Measurements from ENCODE around the gene NOX4.

Gene NOX4

DNA sequence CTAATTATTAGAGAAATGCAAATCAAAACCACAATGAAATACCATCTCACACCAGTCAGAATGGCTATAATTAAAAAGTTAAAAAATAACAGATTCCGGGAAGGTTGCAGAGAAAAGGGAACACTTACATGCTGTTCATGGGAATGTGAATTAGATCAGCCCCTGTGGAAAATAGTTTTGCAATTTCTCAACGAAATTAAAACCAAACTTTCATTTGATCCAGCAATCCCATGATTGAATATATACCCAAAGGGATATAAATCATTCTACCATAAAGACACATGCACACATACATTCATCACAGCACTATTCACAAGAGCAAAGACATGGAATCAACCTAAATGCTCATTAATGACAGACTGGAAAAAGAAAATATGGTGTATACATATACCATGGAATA lies 32.5 kb downstream of the NOX4 start:
- Histone ChIP-seq H3K4me3 (ENCODE audit: low read depth, low read length) (no peak overlapping the region), H3K36me3 (replicated peaks) (no peaks in the 10 kb centered on the region), H3K27me3 (replicated peaks) (no peaks in the 10 kb centered on the region), H3K27ac (no peak overlapping the region)
- in situ Hi-C loops (cut with HindIII; ENCODE audit: low pct_ligation_motif_present, low sequenced_read_pairs), result no loop called here
- no peak for DNase-seq
- TF ChIP-seq, protein P1, sequence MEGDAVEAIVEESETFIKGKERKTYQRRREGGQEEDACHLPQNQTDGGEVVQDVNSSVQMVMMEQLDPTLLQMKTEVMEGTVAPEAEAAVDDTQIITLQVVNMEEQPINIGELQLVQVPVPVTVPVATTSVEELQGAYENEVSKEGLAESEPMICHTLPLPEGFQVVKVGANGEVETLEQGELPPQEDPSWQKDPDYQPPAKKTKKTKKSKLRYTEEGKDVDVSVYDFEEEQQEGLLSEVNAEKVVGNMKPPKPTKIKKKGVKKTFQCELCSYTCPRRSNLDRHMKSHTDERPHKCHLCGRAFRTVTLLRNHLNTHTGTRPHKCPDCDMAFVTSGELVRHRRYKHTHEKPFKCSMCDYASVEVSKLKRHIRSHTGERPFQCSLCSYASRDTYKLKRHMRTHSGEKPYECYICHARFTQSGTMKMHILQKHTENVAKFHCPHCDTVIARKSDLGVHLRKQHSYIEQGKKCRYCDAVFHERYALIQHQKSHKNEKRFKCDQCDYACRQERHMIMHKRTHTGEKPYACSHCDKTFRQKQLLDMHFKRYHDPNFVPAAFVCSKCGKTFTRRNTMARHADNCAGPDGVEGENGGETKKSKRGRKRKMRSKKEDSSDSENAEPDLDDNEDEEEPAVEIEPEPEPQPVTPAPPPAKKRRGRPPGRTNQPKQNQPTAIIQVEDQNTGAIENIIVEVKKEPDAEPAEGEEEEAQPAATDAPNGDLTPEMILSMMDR (IDR thresholded peaks at IDR 0.05; ENCODE audit: low read depth, low read length, missing control alignments), result no peak

DNA sequence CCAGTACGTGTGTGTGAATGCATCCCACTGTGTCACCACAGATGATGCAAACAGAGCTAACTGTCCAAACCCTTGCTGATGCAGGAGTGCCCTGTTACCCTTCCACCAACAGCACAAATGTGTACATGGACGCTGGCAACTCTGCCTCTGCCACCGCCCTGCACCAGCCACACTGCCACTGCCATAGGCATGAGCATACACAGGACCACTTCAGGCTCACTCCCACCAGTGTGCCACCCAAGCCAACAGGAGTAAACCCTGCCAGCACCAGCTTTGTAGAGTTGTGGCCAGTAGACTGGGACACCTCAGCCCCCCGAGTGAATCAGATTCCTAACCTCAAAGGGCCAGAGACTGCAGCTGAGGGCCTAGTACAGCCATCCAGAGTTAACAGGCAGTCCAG lies 34.0 kb downstream of the NOX4 start:
- Histone ChIP-seq H3K27ac (no peak overlapping the region), H3K4me3 (ENCODE audit: low read depth, low read length) (no peak overlapping the region), H3K27me3 (replicated peaks) (no peaks in the 10 kb centered on the region), H3K36me3 (replicated peaks) (no peaks in the 10 kb centered on the region)
- in situ Hi-C loops (cut with HindIII; ENCODE audit: low pct_ligation_motif_present, low sequenced_read_pairs), result no loop called here
- TF ChIP-seq, protein P1 (IDR thresholded peaks at IDR 0.05; ENCODE audit: low read depth, low read length, missing control alignments), result no peak
- no peak for DNase-seq

DNA sequence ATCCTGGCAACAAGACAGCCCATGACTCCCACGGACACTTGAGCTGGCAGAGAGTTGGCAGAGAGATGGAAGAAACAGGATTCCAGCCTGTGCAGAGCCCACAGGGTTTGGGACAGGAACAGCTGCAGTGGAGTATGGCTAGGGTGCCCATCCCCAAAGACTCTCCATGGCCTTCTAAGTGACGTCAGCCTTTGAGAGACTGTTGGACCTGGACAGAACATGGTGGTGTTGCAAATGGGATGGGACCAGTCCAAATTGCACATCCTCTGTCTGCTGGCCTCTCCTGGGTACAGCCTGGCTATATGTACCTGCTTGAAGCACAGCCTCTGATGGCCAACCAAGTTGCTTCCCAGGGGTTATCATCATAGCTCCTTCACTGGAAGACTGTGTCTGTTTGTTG lies 34.5 kb downstream of the NOX4 start:
- TF ChIP-seq, protein P1 (IDR thresholded peaks at IDR 0.05; ENCODE audit: low read depth, low read length, missing control alignments), result no peak
- no peaks in the 10 kb centered on the region for H3K27me3 ChIP-seq (replicated peaks)
- H3K36me3 ChIP-seq (replicated peaks), result no peaks in the 10 kb centered on the region
- in situ Hi-C loops (cut with HindIII; ENCODE audit: low pct_ligation_motif_present, low sequenced_read_pairs), result no loop called here
- no peak overlapping the region for H3K4me3 ChIP-seq (ENCODE audit: low read depth, low read length)
- no peak overlapping the region for H3K27ac ChIP-seq
- DNase-seq, result no peak

DNA sequence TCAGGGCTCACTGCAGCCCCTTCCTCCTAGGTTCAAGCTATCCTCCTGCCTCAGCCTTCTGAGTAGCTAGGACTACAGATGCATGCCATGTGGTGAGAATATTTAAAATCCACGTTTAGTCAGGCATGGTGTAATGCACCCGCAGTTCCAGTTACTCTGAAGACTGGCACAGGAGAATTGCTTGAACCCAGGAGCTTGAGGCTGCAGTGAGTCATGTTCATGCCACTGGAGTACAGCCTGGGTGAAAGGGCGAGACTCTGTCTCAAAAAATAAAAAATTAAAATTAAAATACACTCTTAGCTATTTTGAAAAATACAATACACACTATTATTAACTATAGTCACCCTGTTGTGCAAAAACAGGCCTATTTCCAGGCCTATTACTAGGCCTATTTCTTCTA lies 38.4 kb downstream of the NOX4 start:
- Histone ChIP-seq H3K4me3 (ENCODE audit: low read depth, low read length) (no peak overlapping the region), H3K27ac (no peak overlapping the region), H3K36me3 (replicated peaks) (no peaks in the 10 kb centered on the region), H3K27me3 (replicated peaks) (no peaks in the 10 kb centered on the region)
- in situ Hi-C loops (cut with HindIII; ENCODE audit: low pct_ligation_motif_present, low sequenced_read_pairs), result no loop called here
- TF ChIP-seq, protein P1 (IDR thresholded peaks at IDR 0.05; ENCODE audit: low read depth, low read length, missing control alignments), result no peak
- DNase-seq, result no peak

DNA sequence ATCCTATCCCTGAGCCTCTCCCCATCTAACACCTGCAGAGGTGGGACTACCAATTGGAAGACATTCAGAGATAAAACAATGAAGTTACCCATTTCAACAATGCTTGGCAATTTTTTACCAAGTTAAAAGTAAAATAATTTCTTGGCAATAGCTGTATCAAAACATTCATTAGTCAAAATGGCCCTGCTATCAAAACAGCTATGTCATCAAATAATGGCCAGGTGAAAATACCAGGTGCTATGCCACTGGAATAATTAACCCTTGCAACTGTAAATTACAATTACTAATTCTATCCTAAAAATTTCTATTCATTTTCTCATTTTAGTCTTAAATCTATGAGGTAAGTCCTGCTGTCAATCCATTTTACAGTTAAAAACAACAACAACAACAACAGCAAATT lies 43.3 kb downstream of the NOX4 start:
- no peak for DNase-seq
- TF ChIP-seq, protein P1 (IDR thresholded peaks at IDR 0.05; ENCODE audit: low read depth, low read length, missing control alignments), result no peak
- in situ Hi-C loops (cut with HindIII; ENCODE audit: low pct_ligation_motif_present, low sequenced_read_pairs), result no loop called here

More for the DNA sequence above, 43.3 kb downstream of the NOX4 start:
- H3K4me3 ChIP-seq (ENCODE audit: low read depth, low read length), result no peak overlapping the region
- H3K27ac ChIP-seq, result no peak overlapping the region
- H3K36me3 ChIP-seq (replicated peaks), result no peaks in the 10 kb centered on the region
- no peaks in the 10 kb centered on the region for H3K27me3 ChIP-seq (replicated peaks)

Measured in brain microvascular endothelial cell (primary cell).